GM18499 (cell line): ENCODE results near the gene DTWD1.
"Not testable (repeated sequence)": the region's sequence is repeated elsewhere in the genome, so short reads cannot be mapped to it uniquely, and the experiment has no call there.

Experiments used
- ATAC-seq: cut with Tn5 transposase; IDR thresholded peaks from one replicate; pipeline ENCODE4 v1.9.1; 2021; ENCODE audit warnings: moderate number of reproducible peaks; ENCODE audit not compliant: insufficient read depth, unreplicated experiment

The DTWD1 gene

GRCh38 chr15:49645277-49645676 lies 24.4 kb downstream of the DTWD1 start:
- ATAC-seq, result no peak

DNA sequence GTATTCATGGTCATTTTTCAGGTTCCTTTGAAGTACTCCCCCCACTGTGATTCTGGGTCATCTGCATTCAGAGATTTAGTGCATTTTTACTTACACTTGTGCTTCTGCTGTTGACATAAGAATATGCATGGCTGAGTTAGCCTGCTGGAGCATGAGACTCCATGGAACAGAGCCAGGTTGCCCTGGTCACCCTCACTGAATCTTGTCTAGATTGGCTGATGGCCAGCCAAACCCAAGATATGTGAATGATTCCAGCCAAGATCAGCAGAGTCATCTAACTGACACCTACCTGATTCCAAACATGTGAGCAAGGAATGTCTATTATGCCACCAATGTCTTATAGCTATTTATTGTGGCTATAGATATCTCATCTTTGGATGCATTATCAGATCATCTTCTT lies 25.1 kb downstream of the DTWD1 start:
- no peak for ATAC-seq

GRCh38 chr15:49646891-49647290 lies 26.0 kb downstream of the DTWD1 start:
- no peak for ATAC-seq

DNA sequence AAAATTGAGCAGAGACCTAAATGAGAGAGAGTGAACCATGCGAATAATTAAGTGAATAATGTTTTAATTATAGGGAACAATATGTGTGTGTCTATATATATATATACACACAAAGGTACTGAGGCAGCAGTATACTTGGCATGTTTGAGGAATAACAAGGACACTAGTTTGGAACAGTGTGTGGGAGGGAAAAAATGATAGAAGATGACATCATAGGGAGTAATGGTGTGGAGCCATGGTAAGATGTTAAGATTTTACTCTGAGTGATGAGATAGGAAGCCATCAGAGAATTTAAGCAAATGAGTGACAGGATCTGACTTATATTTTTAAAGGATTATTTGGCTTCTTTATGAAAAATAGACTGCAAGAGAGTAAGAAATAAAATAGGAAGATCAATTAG lies 29.1 kb downstream of the DTWD1 start:
- no peak for ATAC-seq

DNA sequence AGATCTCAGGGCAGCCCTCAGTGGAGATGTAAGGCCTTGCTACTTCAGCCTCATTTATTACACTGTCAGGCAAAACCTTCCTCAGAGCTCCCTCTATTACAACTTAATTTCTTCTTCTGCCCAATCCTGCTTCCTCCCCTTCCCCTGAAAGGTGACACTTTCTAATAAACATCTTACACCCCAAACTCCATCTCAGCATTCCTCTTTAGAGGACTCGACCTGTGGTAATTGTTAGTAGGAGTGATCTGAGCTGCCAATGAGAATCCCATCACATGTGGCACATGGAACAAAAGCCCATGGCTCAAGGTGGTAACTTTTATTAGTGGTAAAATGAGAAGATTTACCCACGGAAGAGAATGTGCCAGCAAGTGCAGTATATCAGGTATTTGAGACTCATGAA lies 29.8 kb downstream of the DTWD1 start:
- ATAC-seq, result no peak

DNA sequence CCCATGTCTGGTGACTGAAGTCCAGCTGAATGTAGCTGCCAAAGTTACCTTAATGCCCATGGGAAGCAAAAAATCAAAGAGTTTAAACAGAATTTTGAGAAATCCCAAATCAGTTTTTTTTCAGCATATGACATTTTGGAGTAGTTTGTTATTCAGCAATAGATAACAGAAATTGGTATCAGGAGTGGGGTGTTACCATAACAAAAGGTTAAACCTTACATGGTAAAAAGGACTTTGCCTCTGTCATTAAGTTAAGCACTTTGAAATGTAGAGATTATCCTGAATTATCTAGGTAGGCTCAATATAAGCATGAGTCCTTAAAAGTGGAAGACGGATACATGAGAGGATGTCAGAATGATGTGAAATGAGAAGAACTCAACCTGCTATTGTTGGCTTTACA lies 32.1 kb downstream of the DTWD1 start:
- no peak for ATAC-seq

GRCh38 chr15:49656734-49657133 lies 35.9 kb downstream of the DTWD1 start:
- no peak for ATAC-seq

- ATAC-seq, result no peak
Observed at GRCh38 chr15:49664716-49665115, 43.9 kb downstream of the DTWD1 start.

DNA sequence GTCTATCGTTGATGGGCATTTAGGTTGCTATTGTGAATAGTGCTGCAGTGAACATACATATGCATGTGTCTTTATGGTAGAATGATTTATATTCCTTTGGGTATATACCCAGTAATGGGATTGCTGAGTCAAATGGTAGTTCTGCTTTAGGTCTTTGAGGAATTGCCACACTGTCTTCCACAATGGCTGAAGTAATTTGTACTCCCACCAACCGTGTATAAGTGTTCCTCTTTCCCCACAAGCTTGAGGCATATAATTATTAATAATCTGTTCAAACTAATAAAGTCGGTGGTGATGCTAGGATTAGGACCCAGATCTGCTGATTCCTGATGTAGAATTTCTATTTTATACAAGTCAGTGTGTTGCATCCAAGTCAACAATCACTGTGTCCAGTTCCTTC lies 45.6 kb downstream of the DTWD1 start:
- ATAC-seq, result not testable (repeated sequence)

DNA sequence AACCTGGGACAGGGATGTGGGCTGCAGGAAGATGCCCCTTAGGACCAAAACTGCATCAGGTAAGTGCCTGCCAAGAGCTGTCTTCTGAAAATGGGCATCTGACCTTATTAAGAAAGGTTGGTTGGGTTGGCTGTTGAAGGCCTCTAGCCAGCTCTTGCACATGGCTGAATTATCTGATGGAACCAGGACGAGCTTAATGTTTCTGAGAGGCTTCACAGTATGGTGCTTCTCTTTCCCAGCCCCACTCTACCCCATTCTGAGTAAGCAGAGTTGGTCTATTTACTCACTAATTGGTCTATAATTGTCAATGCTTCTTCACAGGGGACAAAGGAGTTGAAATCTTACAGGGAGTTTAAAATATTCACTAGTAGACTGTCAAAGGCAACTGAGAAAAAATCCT lies 48.4 kb downstream of the DTWD1 start:
- no peak for ATAC-seq

GRCh38 chr15:49673861-49674260 lies 53.0 kb downstream of the DTWD1 start:
- ATAC-seq, result no peak

- no peak for ATAC-seq
Observed at GRCh38 chr15:49674370-49674769, 53.5 kb downstream of the DTWD1 start.

DNA sequence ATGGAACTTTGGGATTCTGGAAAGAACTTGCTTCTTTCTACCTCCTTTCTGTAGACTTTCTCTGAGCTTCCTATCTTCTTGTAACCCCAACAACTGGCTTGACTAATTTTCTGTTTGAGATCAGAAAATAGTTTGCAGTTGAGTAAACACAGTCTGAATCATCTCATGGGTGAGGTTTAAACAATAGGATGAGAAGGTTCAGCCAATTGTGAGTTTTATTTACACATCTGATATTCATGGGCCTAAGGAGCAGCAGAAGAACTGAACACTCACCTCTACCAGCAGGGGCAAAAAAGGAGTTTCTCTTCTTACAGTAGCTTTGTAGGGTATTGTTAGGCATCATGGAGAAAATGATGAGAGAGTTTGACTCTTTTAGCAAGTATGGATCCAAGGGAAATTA lies 54.2 kb downstream of the DTWD1 start:
- ATAC-seq, result no peak

DNA sequence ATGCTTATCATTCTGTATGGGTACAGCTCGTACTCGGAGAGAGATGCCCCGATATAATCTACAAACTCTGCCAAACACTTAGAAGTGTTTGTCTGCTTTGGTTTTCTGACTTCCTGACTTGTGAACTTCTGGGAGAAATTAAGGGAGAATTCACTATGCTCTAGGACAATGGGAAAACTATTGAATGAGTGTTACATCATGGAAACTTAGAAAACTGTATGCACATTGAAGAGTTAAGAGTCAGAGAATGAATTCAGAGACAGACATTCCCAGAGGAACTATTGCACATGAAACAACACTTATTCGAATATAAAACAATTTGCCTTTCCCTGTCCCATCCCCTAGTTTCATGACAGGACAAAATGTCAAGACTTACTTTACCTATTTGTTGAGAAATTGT lies 57.8 kb downstream of the DTWD1 start:
- no peak for ATAC-seq

- ATAC-seq, result no peak
Observed at GRCh38 chr15:49686599-49686998, 65.8 kb downstream of the DTWD1 start.

DNA sequence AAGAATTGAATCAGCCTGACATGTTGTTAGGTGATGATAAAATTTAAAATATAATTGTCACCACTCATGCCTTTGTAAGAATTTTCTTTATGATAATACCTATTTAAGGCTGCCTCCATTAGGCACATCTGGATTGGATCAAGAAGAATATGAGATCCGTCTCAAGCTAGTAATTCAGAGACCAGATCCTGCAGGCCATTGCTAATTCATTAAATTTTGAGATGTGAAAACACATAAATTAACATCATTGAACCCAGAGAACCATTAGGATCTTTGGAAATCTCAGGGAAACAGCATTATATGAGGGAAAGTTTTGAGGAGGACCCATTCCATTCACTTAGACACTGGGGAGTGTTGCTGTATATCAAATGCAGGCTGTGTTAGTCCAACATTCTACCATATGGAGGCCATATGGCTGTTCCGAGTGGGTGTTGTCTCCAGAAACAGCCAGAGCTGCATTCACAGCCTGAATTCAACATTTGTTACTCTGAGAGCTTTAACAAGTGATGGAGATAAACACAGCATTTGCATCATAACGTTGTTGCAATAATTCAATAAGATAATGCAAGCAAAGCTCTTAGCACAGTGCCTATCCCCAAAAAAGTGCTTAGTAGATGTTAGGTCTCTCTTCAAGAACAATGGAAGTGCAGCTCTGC lies 67.4 kb downstream of the DTWD1 start:
- no peak for ATAC-seq

- no peak for ATAC-seq
Observed at GRCh38 chr15:49692514-49693090, 71.8 kb downstream of the DTWD1 start.

DNA sequence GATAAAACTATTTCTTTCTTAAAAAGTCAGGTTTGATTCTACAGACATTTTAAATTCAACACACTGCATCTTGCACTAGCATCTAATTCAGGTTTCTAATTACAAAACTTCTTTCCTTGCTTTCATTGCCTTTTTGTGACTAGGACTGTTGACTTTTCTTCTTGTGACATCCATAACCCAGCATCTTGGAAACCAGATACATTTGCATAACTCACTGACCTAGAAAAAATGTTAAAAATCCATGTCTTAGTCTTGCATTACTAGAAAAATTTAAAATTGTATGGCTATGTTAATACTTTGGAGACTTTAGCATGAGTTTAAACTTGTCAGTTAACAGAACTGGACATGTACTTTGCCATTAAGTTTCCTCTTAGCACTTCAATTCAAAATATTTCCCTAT lies 72.7 kb downstream of the DTWD1 start:
- no peak for ATAC-seq

GRCh38 chr15:49696433-49696832 lies 75.6 kb downstream of the DTWD1 start:
- no peak for ATAC-seq

GRCh38 chr15:49697121-49697520 lies 76.3 kb downstream of the DTWD1 start:
- no peak for ATAC-seq

DNA sequence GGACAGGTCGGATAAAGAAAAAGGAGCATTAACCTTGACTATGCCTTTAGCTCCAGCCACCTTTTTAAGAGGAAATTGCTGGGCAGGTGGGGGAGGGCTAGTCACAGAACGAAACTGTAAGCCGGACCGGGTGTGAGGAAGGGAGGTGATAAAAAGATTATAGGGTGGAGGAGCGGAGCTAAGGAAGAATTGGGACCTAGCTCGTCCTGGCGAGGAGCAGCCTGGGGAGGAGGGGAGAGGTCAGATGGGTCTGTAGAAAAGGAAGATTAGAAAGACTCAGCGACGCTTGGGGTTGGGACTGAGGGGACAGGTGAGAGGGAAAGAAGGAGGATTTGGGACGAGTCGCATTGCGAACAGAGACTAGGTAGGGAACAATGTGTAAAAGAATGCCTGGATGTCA lies 82.1 kb downstream of the DTWD1 start:
- ATAC-seq, result not testable (repeated sequence)
